Ovary (tissue), 3 donors: Measurements from ENCODE around the gene PPP1R1C.

Experiments used
- POLR2A ChIP-seq: fragments of 450-650 bp; IDR thresholded peaks from one replicate; pipeline ENCODE4 v1.6.1; 2017; ENCODE audit warnings: antibody characterized with exemption, mild to moderate bottlenecking, moderate library complexity
- TF ChIP-seq, protein P1 (sequence below), 3 donors: fragments of 450-650 bp in 2 of 3; fragments of 200-600 bp in 1 of 3; IDR thresholded peaks; one replicate each; pipeline versions ENCODE4 v1.5.1 to v1.8.0; 2016 to 2022; ENCODE audit warnings: antibody characterized with exemption in 3 of 3, mild to moderate bottlenecking in 1 of 3
- donor health status: DM: no; HTN: no; CAD: no.

- TF ChIP-seq POLR2A: no peak
- TF ChIP-seq, protein P1, sequence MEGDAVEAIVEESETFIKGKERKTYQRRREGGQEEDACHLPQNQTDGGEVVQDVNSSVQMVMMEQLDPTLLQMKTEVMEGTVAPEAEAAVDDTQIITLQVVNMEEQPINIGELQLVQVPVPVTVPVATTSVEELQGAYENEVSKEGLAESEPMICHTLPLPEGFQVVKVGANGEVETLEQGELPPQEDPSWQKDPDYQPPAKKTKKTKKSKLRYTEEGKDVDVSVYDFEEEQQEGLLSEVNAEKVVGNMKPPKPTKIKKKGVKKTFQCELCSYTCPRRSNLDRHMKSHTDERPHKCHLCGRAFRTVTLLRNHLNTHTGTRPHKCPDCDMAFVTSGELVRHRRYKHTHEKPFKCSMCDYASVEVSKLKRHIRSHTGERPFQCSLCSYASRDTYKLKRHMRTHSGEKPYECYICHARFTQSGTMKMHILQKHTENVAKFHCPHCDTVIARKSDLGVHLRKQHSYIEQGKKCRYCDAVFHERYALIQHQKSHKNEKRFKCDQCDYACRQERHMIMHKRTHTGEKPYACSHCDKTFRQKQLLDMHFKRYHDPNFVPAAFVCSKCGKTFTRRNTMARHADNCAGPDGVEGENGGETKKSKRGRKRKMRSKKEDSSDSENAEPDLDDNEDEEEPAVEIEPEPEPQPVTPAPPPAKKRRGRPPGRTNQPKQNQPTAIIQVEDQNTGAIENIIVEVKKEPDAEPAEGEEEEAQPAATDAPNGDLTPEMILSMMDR (IDR thresholded peaks at IDR 0.05): no peak
Observed at GRCh38 chr2:182077023-182077422, 91.4 kb downstream of the PPP1R1C start.
